ENCODE measurements around the gene SLC28A1. TPM values are rescaled to one million over a fixed set of nuclear protein-coding genes. Genes with fewer than 3 reads are reported as not detected.

SLC28A1 gene
- total RNA-seq, 2 donors from 2014 or later = 0.80 TPM; not detected in 1

GRCh38 chr15:84973492-84974460 is 89.3 kb downstream of the SLC28A1 start:
- Histone ChIP-seq H3K27ac (no peak overlapping the region), H3K27me3 (no peaks in the 10 kb centered on the region), H3K4me1 (no peaks in the 10 kb centered on the region), H3K9ac (ENCODE audit: low read depth in 2 of 2, low read length in 2 of 2) (no peak overlapping the region), H3K36me3 (no peaks in the 10 kb centered on the region), H3K4me3 (no peak overlapping the region), H3K9me3 (no peaks in the 10 kb centered on the region)
- DNase-seq = no peak
- intact Hi-C loops (cut with DNase I) = no loop called here
- TF ChIP-seq, protein P1, sequence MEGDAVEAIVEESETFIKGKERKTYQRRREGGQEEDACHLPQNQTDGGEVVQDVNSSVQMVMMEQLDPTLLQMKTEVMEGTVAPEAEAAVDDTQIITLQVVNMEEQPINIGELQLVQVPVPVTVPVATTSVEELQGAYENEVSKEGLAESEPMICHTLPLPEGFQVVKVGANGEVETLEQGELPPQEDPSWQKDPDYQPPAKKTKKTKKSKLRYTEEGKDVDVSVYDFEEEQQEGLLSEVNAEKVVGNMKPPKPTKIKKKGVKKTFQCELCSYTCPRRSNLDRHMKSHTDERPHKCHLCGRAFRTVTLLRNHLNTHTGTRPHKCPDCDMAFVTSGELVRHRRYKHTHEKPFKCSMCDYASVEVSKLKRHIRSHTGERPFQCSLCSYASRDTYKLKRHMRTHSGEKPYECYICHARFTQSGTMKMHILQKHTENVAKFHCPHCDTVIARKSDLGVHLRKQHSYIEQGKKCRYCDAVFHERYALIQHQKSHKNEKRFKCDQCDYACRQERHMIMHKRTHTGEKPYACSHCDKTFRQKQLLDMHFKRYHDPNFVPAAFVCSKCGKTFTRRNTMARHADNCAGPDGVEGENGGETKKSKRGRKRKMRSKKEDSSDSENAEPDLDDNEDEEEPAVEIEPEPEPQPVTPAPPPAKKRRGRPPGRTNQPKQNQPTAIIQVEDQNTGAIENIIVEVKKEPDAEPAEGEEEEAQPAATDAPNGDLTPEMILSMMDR (IDR thresholded peaks at IDR 0.05) = no peak

- H3K4me1 ChIP-seq = no peaks in the 10 kb centered on the region
- H3K9ac ChIP-seq (ENCODE audit: low read depth in 2 of 2, low read length in 2 of 2) = no peak overlapping the region
- DNase-seq = no peak
- no peak overlapping the region for H3K27ac ChIP-seq
- TF ChIP-seq, protein P1 (IDR thresholded peaks at IDR 0.05) = no peak
- no peak overlapping the region for H3K4me3 ChIP-seq
- no peaks in the 10 kb centered on the region for H3K27me3 ChIP-seq
- H3K36me3 ChIP-seq = no peaks in the 10 kb centered on the region
- intact Hi-C loops (cut with DNase I) = no loop called here
- no peaks in the 10 kb centered on the region for H3K9me3 ChIP-seq
Observed at GRCh38 chr15:84975871-84976351, 91.4 kb downstream of the SLC28A1 start.

- TF ChIP-seq, protein P1 (IDR thresholded peaks at IDR 0.05) = no peak
- no peak for DNase-seq
- H3K36me3 ChIP-seq = no peaks in the 10 kb centered on the region
- H3K4me1 ChIP-seq = no peaks in the 10 kb centered on the region
- H3K27ac ChIP-seq = no peak overlapping the region
- H3K9ac ChIP-seq (ENCODE audit: low read depth in 2 of 2, low read length in 2 of 2) = no peak overlapping the region
- H3K4me3 ChIP-seq = no peak overlapping the region
- H3K9me3 ChIP-seq = no peaks in the 10 kb centered on the region
- intact Hi-C loops (cut with DNase I) = no loop called here
- H3K27me3 ChIP-seq = no peaks in the 10 kb centered on the region
Observed at GRCh38 chr15:84976746-84977345, 92.4 kb downstream of the SLC28A1 start.

- TF ChIP-seq, protein P1 (IDR thresholded peaks at IDR 0.05) = no peak
- Histone ChIP-seq H3K9me3 (no peaks in the 10 kb centered on the region), H3K4me1 (peaks cover 5% of the 10 kb centered on the region), H3K4me3 (peak overlapping the region; percentile 71), H3K27ac (no peak overlapping the region), H3K27me3 (no peaks in the 10 kb centered on the region), H3K36me3 (no peaks in the 10 kb centered on the region), H3K9ac (ENCODE audit: low read depth in 2 of 2, low read length in 2 of 2) (peak overlapping the region; percentile 36 to 75)
- peak; percentile 55 for DNase-seq
- intact Hi-C loops (cut with DNase I) = no loop called here
Observed at GRCh38 chr15:84979651-84980050, 95.2 kb downstream of the SLC28A1 start.

- TF ChIP-seq, protein P1 (IDR thresholded peaks at IDR 0.05) = no peak
- Histone ChIP-seq H3K9ac (ENCODE audit: low read depth in 2 of 2, low read length in 2 of 2) (peak overlapping the region; percentile 61 to 75), H3K27me3 (no peaks in the 10 kb centered on the region), H3K9me3 (no peaks in the 10 kb centered on the region), H3K36me3 (no peaks in the 10 kb centered on the region), H3K4me1 (peaks cover 5% of the 10 kb centered on the region), H3K4me3 (peak overlapping the region; percentile 71), H3K27ac (peak overlapping the region; percentile 95)
- intact Hi-C loops (cut with DNase I) = no loop called here
- DNase-seq = peak; percentile 93
Observed at GRCh38 chr15:84980196-84981053, 96.0 kb downstream of the SLC28A1 start.

Measured in colonic mucosa (tissue), 4 donors.